GM12874 (cell line): ENCODE results near the gene DMAP1.

ENCODE experiments used
- CTCF ChIP-seq: IDR thresholded peaks from 2 replicates; pipeline ENCODE4 v1.5.1; 2011; ENCODE audit warnings: low read depth, mild to moderate bottlenecking, control low read depth, low read length, moderate library complexity; ENCODE audit not compliant: insufficient read depth

Gene DMAP1, protein sequence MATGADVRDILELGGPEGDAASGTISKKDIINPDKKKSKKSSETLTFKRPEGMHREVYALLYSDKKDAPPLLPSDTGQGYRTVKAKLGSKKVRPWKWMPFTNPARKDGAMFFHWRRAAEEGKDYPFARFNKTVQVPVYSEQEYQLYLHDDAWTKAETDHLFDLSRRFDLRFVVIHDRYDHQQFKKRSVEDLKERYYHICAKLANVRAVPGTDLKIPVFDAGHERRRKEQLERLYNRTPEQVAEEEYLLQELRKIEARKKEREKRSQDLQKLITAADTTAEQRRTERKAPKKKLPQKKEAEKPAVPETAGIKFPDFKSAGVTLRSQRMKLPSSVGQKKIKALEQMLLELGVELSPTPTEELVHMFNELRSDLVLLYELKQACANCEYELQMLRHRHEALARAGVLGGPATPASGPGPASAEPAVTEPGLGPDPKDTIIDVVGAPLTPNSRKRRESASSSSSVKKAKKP

GRCh38 chr1:44213222-44214112 is at the start of gene DMAP1:
TSS of gene DMAP1 (plus strand) at chr1:44213471. CDS start at chr1:44213754, 283 bp downstream.
- TF ChIP-seq CTCF, result no peak

GRCh38 chr1:44168520-44169098 is 44.7 kb upstream of the DMAP1 start:
- no peak for TF ChIP-seq CTCF

GRCh38 chr1:44170281-44170823 is 42.9 kb upstream of the DMAP1 start:
- TF ChIP-seq CTCF, result no peak

- no peak for TF ChIP-seq CTCF
Measured at GRCh38 chr1:44174630-44175029, 38.6 kb upstream of the DMAP1 start.

DNA sequence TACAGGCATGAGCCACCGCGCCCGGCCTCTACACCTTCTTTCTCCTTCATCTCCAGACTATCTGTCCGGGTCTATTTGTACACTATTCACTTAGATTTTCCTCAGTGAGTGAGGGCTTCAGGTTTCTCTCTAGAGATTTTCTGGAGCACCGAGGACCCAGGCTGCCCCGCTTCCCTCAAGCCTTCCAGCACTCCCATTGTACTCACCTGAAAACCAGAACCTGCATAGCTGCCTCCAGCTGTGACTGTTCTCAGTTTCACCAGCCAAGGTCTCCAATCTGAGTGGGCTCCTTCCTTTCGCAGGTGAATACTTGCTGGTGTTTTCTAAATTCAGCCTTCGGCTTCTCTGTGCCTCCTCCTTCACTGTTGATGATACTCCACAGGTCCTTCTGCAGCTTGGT is 12.9 kb upstream of the DMAP1 start:
- TF ChIP-seq CTCF, result no peak

DNA sequence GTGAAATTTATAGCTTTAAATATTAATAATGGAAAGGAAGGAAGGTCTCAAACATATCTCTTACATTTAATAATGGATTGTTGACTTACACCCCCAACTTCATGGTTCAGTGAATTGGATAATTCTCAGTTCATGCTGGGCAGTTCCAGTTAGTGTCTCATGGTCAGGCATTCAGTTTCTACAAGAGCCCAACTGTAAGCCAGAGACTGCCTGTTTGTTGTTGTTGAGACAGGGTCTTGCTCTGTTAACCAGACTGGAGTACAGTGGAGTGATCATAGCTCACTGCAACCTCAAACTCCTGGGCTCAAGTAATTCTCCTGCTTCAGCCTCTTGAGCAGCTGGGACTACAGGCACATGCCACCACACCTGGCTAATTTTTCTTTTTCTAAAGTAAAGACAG is 5.0 kb upstream of the DMAP1 start:
- TF ChIP-seq CTCF, result no peak

- TF ChIP-seq CTCF, result no peak
Measured at GRCh38 chr1:44210595-44210994, 2.7 kb upstream of the DMAP1 start.
